Stimulated activated naive CD8-positive, alpha-beta T cell treated with anti-CD3 and anti-CD28 coated beads, Interleukin-15, amount 100 ng/mL, for 72 hours (primary cell): ENCODE measurements around the gene H6PD.

Source experiments
- ATAC-seq: fragments of 150-1000 bp; cut with Tn5 transposase; 2 replicates; pipeline ENCODE4 v1.10.0; 2021; ENCODE audit warnings: mild to moderate bottlenecking, moderate library complexity
- DNase-seq, 2 donors: peaks; one replicate each; pipeline ENCODE4 v3.0.0; 2021 to 2022
- H3K27ac Mint-ChIP-seq, 2 donors: one replicate each; pipeline ENCODE4 v1.8.0; 2022; ENCODE audit warnings: mild to moderate bottlenecking in 2 of 2, mixed read lengths in 2 of 2, moderate library complexity in 2 of 2
- H3K27me3 Mint-ChIP-seq: one replicate; pipeline ENCODE4 v1.8.0; 2022; ENCODE audit warnings: mixed read lengths
- H3K4me1 Mint-ChIP-seq: one replicate; pipeline ENCODE4 v1.8.0; 2022; ENCODE audit warnings: mild to moderate bottlenecking, mixed read lengths
- H3K4me3 Mint-ChIP-seq, 2 donors: one replicate each; pipeline ENCODE4 v1.8.0; 2022; ENCODE audit warnings: mild to moderate bottlenecking in 2 of 2, mixed read lengths in 2 of 2, moderate library complexity in 1 of 2
- H3K9me3 Mint-ChIP-seq, 2 donors: one replicate each; pipeline ENCODE4 v1.8.0; 2022; ENCODE audit warnings: mixed read lengths in 2 of 2

The H6PD gene

DNA sequence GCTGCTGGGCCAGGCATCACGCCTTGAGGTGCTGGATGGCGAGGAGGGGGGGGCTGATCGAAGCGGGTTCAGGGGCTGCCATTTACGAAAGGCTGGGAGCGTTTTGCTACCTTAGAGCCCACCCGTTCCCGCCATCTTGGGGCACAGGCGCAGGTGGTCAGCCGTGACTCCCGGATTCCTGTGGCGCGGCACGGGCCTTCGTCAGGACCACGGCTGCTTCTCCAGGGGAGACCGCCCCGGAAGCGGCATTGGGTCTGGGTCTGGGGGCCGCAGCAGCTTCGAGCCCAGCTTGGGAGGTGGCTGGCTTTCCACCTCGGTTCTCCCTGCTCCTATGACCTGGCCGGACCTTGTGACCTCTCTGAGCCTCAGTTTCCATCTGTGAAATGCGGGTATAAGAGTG, 81.9 kb downstream of the H6PD start:
- H3K9me3 Mint-ChIP-seq: no peaks in the 10 kb centered on the region
- DNase-seq: no peak
- peaks cover 16% of the 10 kb centered on the region for H3K27me3 Mint-ChIP-seq
- no peak overlapping the region for H3K27ac Mint-ChIP-seq
- H3K4me3 Mint-ChIP-seq: peak overlapping the region in 1 of 2 donors; percentile 64
- no peak for ATAC-seq
- peaks cover 56% of the 10 kb centered on the region for H3K4me1 Mint-ChIP-seq

DNA sequence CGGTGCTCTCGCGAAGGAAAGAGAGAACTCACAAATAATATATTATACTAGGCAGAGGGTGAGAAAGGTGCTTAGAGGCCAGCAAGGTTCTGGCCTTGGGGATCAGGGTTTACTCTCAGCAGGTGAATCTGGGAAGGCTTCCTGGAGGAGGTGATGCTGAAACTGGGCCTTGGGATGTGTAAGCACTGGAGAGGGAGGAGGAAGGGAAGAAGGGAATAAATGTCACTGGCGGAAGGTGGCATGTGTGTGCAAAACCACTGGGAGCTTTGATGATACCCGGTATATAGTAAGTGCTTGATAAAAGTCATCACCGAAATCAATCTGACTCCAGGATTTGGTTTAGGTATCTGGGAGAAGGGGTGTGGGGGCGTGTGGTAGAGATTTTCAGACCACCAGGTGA, 82.5 kb downstream of the H6PD start:
- Mint-ChIP-seq H3K4me3 (peak overlapping the region; percentile 7 to 64), H3K9me3 (no peaks in the 10 kb centered on the region), H3K27ac (peak overlapping the region; percentile 28 to 93), H3K4me1 (peaks cover 59% of the 10 kb centered on the region), H3K27me3 (peaks cover 16% of the 10 kb centered on the region)
- DNase-seq: no peak
- no peak for ATAC-seq

DNA sequence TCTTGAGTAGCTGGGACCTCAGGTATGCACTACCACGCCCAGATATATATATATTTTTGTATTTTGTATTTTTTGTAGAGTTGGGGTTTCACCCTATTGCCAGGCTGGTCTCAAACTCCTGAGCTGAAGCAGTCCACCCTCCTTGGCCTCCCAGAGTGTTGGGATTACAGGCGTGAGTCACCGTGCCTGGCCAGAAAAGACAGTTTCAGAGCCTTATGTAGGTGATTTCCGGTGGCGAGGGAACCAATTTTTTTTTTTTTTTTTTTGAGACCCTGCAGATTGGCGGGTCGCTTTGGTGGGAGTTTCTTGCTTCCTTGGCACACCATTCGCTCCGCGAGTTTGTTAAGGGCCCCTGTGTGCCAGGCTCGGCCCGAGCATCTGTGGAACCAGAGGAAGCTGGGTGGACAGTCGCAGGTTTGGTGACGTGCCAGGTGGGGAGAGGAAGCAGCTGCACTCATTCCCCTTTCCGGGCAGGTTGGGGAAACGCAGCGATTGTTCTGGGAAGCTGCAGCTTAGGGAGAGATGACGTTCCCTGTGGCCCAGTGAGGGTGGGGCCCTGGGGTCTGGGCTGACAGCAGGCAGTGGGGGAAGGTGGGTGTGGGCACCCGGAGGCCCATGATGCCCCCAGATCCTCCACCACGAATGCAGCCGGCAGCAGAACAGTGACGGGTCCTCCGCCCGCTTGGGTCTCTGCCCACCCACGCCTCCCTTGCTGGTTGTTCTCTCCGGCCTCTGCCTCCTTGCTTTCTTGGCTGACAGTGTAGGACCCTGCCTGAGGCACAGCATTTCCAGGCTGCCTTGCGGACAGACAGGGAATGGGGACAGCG, 83.2 kb downstream of the H6PD start:
- DNase-seq: peak; percentile 21 to 51
- peaks cover 59% of the 10 kb centered on the region for H3K4me1 Mint-ChIP-seq
- peaks cover 16% of the 10 kb centered on the region for H3K27me3 Mint-ChIP-seq
- peak overlapping the region; percentile 57 to 85 for H3K27ac Mint-ChIP-seq
- ATAC-seq: peak; percentile 35
- H3K4me3 Mint-ChIP-seq: peak overlapping the region; percentile 80 to 82
- H3K9me3 Mint-ChIP-seq: no peaks in the 10 kb centered on the region

DNA sequence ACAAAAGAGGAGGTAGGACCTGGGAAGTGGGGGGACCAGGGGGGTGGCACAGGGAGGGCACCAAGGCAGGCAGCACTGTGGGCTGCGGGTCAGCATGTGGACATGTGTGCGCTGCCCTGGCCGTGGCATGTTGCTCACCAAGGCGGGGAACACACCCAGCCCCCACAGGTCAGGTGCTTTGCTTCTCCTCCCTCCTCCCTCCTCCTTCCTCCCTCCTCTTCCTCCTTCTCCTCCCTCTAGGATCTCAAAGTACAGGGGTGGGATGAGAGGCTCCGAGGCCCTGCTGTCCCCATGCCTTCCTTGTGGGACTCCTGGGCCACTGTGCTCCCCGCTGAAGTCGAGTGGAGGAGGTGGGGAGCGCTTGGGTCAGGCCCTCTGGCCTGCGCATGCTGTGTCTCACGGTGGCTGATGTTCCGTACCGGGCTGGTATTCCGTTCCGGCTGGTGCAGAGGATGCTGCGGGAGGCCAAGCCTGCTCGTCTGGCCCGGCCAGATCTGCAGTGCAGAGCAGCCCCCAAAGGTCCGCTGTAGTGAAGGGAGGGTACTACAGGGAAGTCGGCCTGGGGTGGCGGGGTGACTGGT, 84.7 kb downstream of the H6PD start:
- Mint-ChIP-seq H3K9me3 (no peaks in the 10 kb centered on the region), H3K4me1 (peaks cover 57% of the 10 kb centered on the region), H3K27me3 (peaks cover 15% of the 10 kb centered on the region), H3K27ac (peak overlapping the region; percentile 64 to 72), H3K4me3 (no peak overlapping the region)
- DNase-seq (no peak), ATAC-seq (no peak)

DNA sequence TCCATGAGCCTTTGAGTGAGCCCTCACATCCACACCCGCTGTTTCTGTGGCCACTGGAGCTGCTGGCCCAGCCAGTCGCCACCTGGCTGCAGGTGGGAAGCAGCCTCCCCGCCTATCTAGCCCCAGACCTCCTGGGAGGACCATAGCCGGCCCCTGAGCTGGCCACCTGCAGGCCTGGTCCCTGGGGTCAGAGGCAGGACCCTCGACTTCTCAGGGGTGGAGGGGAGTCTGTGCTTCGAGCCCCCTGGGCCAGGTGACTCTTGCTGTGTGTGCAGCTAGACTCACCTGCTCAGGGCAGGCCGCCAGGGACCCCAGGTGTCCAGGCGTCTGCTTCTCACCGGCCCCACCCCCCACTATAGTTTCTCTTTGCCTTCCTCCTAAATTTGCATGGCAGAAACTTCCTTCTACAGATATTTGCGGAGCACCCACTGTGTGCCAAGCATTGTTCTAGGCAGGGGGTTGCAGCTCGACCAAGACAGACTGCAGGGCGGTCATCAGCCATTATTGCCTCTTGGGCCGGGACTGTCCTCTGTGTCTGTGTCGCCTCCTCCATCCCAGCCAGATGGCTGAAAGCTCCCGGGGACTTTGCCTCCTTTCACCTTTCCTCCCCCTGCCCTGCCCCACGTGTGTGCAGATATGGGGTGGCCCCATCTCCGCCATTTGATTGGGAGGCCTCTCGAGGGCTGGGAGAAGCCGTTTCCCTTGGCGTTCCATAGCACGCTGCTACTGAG, 85.4 kb downstream of the H6PD start:
- Mint-ChIP-seq H3K9me3 (no peaks in the 10 kb centered on the region), H3K27ac (no peak overlapping the region), H3K27me3 (peaks cover 9% of the 10 kb centered on the region), H3K4me1 (peaks cover 51% of the 10 kb centered on the region), H3K4me3 (no peak overlapping the region)
- DNase-seq (no peak), ATAC-seq (no peak)
